GM12891 (cell line): ENCODE measurements around the gene LSM14B.
"Not testable (repeated sequence)": the region's sequence is repeated elsewhere in the genome, so short reads cannot be mapped to it uniquely, and the experiment has no call there.

ENCODE experiments used
- DNase-seq: peaks from one replicate; pipeline ENCODE4 v3.0.0; 2011; ENCODE audit warnings: low spot score; ENCODE audit not compliant: insufficient read length
- FAIRE-seq: peaks from 2 replicates; lab custom pipeline; 2011; peaks lifted over from hg19 to GRCh38; lab: Jason Lieb, UNC
- PAX5 ChIP-seq: IDR thresholded peaks from 2 replicates; pipeline ENCODE4 v1.6.1; 2011; ENCODE audit warnings: low read length, moderate library complexity, mild to moderate bottlenecking; ENCODE audit not compliant: insufficient read depth, severe bottlenecking
- POLR2A ChIP-seq: IDR thresholded peaks from 2 replicates; pipeline ENCODE4 v1.6.1; 2011; ENCODE audit warnings: low read depth, low read length, control low read depth
- POLR2AphosphoS5 ChIP-seq: IDR thresholded peaks from 2 replicates; pipeline ENCODE4 v1.6.1; 2011; ENCODE audit warnings: low read depth, low read length, control low read depth
- POU2F2 ChIP-seq: IDR thresholded peaks from 2 replicates; pipeline ENCODE4 v1.6.1; 2011; ENCODE audit warnings: low read depth, mild to moderate bottlenecking, control low read depth, low read length, moderate library complexity
- SPI1 ChIP-seq: IDR thresholded peaks from 2 replicates; pipeline ENCODE4 v1.6.1; 2011; ENCODE audit warnings: low read depth, low read length, control low read depth
- TAF1 ChIP-seq: IDR thresholded peaks from 2 replicates; pipeline ENCODE4 v1.6.1; 2011; ENCODE audit warnings: low read depth, low read length, control low read depth

LSM14B gene

GRCh38 chr20:62147125-62147524 lies 24.9 kb downstream of the LSM14B start:
- TF ChIP-seq PAX5 (no peak), POLR2A (no peak), POLR2AphosphoS5 (no peak), POU2F2 (no peak), TAF1 (no peak), SPI1 (no peak)
- FAIRE-seq = no peak
- no peak for DNase-seq

GRCh38 chr20:62147528-62147927 lies 25.3 kb downstream of the LSM14B start:
- TF ChIP-seq POLR2A (no peak), PAX5 (no peak), TAF1 (no peak), SPI1 (no peak), POLR2AphosphoS5 (no peak)
- DNase-seq (no peak), FAIRE-seq (no peak)

DNA sequence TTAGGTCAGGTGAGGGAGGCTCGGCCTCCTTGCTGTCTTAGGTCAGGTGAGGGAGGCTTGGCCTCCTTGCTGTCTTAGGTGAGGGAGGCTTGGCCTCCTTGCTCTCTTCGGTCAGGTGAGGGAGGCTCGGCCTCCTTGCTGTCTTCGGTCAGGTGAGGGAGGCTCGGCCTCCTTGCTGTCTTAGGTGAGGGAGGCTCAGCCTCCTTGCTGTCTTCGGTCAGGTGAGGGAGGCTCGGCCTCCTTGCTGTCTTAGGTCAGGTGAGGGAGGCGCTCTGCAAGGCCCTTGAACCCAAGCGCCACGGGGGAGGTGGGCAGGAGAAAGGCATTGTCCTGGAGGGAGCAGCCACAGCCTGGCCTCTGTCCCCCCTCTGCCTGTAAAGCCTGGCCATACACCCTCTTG lies 26.1 kb downstream of the LSM14B start:
- not testable (repeated sequence) for FAIRE-seq, DNase-seq

DNA sequence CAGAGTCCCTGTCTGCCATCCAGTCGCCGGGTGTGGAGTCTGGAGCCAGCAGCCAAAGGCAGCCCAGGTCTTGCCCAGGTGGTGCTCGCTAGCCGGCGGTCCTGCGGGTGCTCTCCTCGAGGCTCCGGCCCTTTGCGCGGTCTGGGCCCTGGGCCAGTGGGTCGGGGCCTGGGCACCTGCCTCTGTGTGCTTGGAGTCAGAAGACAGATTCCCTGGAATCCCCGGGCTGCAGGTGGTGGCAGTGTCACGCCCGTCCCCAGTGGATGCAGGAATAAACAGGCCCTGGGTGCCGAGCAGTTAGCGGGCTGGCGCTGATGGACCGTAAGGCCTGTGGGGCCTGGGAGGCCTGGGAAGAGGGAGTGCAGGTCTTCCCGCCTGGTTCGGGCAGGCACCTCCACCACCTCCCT lies 26.6 kb downstream of the LSM14B start:
- no peak for DNase-seq
- FAIRE-seq = no peak
- TF ChIP-seq POLR2A = no peak
- no peak for TF ChIP-seq POU2F2
- no peak for TF ChIP-seq POLR2AphosphoS5

DNA sequence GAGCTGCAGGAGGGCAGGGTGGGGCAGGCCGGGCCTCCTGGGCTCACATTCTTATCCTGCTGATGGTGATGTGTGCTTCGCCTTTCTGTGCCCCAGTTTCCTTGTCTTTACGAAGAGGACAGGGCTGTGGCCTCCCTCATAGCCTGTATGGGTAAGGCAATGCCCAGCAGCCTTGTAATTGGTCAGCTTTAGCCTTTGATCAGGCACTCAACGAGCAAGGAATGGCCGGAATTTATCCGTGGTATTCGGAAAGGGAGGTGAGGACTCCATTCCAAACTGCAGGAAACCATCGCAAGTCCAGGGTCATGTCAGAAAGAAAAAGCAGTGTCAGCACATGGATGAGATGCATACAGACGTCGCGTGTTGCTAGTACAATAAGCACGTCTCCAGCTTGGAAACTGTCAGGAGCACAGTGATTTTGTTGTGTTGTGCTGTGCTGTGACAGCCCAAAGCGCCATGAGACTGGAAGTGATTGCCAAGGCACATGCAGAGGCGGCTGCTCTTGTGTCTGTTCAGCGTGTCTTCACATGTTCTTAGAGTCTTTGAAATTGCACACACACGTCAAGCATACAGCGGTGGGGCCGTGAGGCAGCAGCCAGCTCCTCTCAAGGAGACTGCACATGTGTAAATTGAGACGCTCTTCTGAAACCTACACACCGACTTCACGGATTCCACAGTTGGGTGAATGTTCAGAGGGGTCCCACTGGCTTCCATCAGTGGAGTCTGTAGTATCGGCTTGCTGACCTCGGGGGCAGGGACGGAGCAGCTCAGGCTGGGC lies 27.4 kb downstream of the LSM14B start:
- TF ChIP-seq TAF1 = no peak
- no peak for TF ChIP-seq PAX5
- no peak for TF ChIP-seq POLR2AphosphoS5
- no peak for TF ChIP-seq POLR2A
- no peak for TF ChIP-seq SPI1
- no peak for TF ChIP-seq POU2F2
- DNase-seq = no peak
- FAIRE-seq = no peak

DNA sequence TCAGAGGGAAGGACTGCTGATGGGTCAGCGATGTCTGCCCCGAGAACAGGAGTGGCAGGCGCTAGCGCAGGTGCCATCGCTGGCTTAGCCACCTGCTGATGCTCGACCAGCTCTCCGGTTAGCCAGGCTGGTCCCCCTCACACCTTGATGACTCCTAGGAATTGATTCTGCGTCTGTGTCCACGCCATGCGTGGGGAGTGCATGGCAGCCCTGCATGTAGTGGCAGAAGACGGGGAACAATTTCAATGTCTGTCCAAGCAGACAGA lies 28.0 kb downstream of the LSM14B start:
- no peak for DNase-seq
- TF ChIP-seq POLR2AphosphoS5 = no peak
- TF ChIP-seq TAF1 = no peak
- TF ChIP-seq POLR2A = no peak
- TF ChIP-seq PAX5 = no peak
- TF ChIP-seq SPI1 = no peak
- no peak for TF ChIP-seq POU2F2
- FAIRE-seq = no peak

- TF ChIP-seq POU2F2 (no peak), PAX5 (no peak), POLR2AphosphoS5 (no peak), SPI1 (no peak), POLR2A (no peak), TAF1 (no peak)
- FAIRE-seq = no peak
- DNase-seq = no peak
These were observed 28.9 kb downstream of the LSM14B start for GRCh38 chr20:62151225-62151624.

DNA sequence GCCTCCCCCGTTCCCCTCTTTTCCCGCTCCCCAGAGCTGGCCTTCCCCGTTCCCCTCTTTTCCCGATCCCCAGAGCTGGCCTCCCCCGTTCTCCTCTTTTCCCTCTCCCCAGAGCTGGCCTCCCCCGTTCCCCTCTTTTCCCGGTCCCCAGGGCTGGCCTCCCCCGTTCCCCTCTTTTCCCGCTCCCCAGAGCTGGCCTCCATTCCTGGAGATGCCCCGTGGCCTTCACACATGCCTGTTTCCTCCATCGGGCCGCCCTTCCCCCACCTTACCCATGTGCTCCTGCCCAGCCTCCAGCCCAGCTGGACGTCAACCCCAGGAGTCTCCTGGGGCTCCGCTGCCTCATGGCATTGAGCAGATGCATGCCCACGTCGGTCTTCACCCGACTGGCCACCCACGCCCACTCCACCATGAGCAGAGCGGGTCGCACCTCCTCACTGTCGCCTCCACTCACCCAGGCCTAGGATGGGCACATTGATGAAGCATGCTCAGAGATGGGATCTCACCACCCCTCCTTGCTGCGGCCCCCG lies 29.6 kb downstream of the LSM14B start:
- TF ChIP-seq SPI1 (no peak), POLR2AphosphoS5 (no peak), POLR2A (no peak), PAX5 (no peak), TAF1 (no peak), POU2F2 (no peak)
- DNase-seq (no peak), FAIRE-seq (no peak)

DNA sequence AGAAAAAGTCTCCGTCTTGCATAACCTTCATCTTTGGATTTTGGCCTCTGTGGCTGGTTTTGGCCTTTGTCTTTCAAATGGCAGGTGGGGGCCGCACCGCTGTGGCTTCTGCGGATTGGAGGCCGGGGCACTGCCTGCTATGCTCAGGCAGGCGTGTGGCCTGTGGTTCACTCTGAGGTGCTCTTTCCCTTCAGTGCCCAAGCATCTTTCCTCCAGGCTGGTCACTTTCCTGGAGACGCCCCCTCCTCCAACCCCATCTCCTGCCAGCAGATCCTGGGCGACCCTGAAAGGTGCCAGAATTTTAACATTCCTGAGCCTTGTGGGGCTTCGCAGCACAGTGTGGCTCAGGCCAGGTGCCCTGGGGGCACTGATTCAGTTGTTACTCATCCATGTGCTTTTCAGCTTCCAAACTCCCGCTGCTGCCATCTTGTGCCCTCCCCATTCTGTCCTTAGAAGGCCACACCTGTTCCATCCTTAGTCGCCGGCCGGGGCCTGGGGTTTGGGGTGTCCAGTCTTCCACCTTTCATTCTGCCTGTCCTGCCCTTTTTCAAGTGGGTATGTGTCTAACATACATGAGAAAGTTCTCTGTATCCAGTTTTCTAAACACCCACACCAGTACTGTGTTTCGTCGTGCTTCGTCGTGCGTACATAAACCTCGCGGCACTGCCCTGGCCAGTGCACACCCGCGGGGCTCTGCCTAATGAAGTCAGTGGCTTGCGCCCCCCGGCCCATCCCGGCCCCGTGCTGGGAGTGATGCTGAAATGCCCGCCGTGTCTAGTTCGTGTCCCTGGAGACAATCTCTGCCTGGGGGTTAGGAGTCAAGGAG lies 33.4 kb downstream of the LSM14B start:
- FAIRE-seq (no peak), DNase-seq (no peak)
- TF ChIP-seq POU2F2 (no peak), PAX5 (no peak), POLR2A (no peak), TAF1 (no peak), POLR2AphosphoS5 (no peak), SPI1 (no peak)

DNA sequence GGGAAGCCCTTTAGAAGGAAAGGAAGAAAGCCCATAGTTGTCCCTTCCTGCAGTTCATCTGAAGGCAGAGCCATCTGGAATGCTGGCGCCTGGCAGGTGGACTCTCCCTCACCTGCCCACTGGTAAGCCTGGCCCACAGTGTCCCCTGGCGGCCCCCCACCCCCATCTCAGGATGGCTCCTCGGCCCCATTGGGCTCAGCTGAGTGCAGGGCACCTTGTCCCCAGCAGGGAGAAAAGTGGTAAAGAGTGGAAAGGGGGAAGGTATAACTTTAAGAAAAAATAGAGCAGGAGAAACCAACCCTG lies 33.9 kb downstream of the LSM14B start:
- no peak for FAIRE-seq
- TF ChIP-seq POU2F2 = no peak
- TF ChIP-seq POLR2AphosphoS5 = no peak
- no peak for TF ChIP-seq PAX5
- no peak for TF ChIP-seq SPI1
- no peak for TF ChIP-seq POLR2A
- TF ChIP-seq TAF1 = no peak
- DNase-seq = no peak
